BE2C (cell line): ENCODE measurements around the gene PHF21A.
A peak's percentile ranks its signal among the peaks of the same experiment; 100 is the strongest.
"Not testable (repeated sequence)": the region's sequence is repeated elsewhere in the genome, so short reads cannot be mapped to it uniquely, and the experiment has no call there.

Experiments used
- DNase-seq: peaks from one replicate; pipeline ENCODE4 v3.0.0-alpha.2; 2020
- H3K27me3 ChIP-seq: fragments of 250-450 bp; sonication (Bioruptor Pico); 2 replicates; pipeline ENCODE4 v1.5.1; 2020; ENCODE audit warnings: mild to moderate bottlenecking
- H3K36me3 ChIP-seq: fragments of 250-450 bp; sonication (Bioruptor Pico); 2 replicates; pipeline ENCODE4 v1.5.1; 2020; ENCODE audit warnings: mild to moderate bottlenecking
- H3K4me1 ChIP-seq: fragments of 250-450 bp; sonication (Bioruptor Pico); 2 replicates; pipeline ENCODE4 v1.5.1; 2020
- H3K4me3 ChIP-seq: 2 replicates; pipeline ENCODE4 v1.5.1; 2011; ENCODE audit warnings: low read depth, low read length
- H3K9me3 ChIP-seq: fragments of 250-450 bp; sonication (Bioruptor Pico); 2 replicates; pipeline ENCODE4 v1.5.1; 2020
- TF ChIP-seq, protein P1 (sequence below): IDR thresholded peaks from 2 replicates; pipeline ENCODE4 v1.5.1; 2012; ENCODE audit warnings: mild to moderate bottlenecking, low read depth, low read length

Gene PHF21A

GRCh38 chr11:46015941-46016340 lies 105.3 kb downstream of the PHF21A start:
- no peak for DNase-seq
- Histone ChIP-seq H3K4me3 (no peak overlapping the region), H3K36me3 (no peaks in the 10 kb centered on the region), H3K9me3 (no peaks in the 10 kb centered on the region), H3K4me1 (no peaks in the 10 kb centered on the region), H3K27me3 (no peaks in the 10 kb centered on the region)
- TF ChIP-seq, protein P1, sequence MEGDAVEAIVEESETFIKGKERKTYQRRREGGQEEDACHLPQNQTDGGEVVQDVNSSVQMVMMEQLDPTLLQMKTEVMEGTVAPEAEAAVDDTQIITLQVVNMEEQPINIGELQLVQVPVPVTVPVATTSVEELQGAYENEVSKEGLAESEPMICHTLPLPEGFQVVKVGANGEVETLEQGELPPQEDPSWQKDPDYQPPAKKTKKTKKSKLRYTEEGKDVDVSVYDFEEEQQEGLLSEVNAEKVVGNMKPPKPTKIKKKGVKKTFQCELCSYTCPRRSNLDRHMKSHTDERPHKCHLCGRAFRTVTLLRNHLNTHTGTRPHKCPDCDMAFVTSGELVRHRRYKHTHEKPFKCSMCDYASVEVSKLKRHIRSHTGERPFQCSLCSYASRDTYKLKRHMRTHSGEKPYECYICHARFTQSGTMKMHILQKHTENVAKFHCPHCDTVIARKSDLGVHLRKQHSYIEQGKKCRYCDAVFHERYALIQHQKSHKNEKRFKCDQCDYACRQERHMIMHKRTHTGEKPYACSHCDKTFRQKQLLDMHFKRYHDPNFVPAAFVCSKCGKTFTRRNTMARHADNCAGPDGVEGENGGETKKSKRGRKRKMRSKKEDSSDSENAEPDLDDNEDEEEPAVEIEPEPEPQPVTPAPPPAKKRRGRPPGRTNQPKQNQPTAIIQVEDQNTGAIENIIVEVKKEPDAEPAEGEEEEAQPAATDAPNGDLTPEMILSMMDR, result no peak

DNA sequence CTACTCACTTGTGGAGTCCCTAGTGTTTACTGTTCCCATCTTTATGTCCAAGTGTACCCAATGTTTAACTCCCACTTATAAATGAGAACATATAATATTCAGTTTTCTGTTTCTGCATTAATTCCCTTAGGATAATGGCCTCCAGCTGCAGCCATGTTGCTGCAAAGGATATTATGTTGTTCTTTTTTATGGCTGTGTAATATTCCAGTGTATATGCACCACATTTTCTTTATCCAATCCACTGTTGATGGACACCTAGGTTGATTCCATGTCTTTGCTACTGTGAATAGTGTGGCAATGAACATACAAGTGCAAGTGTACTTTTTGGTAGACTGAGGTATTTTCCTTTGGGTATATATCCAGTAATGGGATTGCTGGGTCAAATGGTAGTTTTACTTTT lies 107.1 kb downstream of the PHF21A start:
- not testable (repeated sequence) for H3K4me1 ChIP-seq, H3K36me3 ChIP-seq, DNase-seq, H3K27me3 ChIP-seq, H3K4me3 ChIP-seq, H3K9me3 ChIP-seq

DNA sequence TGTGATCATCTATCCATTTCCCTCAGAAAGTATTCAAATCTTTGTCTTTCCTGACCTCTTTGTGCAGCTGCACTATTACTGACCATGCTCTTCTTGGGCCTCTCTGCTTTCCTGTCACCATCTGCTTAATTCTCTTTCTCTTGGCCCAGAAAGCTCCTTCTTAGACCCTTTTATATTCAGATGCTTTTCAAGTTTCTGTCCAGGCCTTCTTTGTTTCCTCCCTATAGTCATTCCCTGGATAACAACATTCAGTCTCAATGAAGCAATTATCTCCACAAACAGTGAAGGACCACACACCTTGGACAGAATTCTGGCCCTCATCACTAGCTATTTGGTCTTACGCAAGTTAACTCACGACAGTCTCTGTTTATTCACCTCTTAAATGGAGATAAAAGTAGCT lies 109.1 kb downstream of the PHF21A start:
- Histone ChIP-seq H3K9me3 (no peaks in the 10 kb centered on the region), H3K4me1 (no peaks in the 10 kb centered on the region), H3K36me3 (no peaks in the 10 kb centered on the region), H3K4me3 (no peak overlapping the region), H3K27me3 (no peaks in the 10 kb centered on the region)
- no peak for DNase-seq
- TF ChIP-seq, protein P1, result no peak

DNA sequence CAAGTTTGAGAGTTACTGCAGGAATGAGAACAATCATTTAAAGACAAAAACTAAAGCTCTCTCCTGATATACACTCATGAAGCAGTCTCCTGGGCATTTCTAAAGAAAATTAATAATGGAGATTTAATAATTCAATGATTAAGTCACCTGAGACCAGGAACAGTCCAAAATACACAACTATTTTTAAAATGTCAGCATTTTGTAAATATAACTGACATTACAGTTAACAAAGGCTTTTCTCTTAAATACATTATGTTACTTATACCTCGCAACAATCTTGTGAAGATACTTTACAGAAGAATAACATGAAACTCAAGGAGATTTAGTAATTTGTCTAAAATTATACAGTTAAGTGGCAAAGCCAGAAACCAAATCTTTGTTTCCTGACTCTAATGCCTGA lies 111.2 kb downstream of the PHF21A start:
- DNase-seq, result no peak
- Histone ChIP-seq H3K36me3 (no peaks in the 10 kb centered on the region), H3K4me1 (no peaks in the 10 kb centered on the region), H3K9me3 (no peaks in the 10 kb centered on the region), H3K27me3 (no peaks in the 10 kb centered on the region), H3K4me3 (no peak overlapping the region)
- TF ChIP-seq, protein P1, result no peak

DNA sequence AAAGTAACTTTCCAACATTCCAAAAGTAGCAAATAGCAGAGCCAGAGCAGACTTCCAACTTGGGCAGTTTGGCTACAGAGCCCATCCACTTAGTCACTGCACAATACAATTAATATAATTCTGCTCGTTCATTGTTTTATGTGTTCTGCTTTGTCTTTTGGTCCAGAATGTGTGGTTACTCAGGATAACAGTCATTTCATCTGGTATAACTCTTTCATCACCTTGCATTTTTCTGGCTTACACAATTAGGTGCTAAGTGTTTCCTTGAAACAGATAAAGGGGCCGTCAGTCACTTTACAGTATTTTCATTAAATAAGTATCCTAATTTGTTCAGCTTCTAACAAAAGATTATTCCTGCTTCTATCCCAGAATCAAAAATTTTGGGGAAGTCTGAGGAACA lies 111.6 kb downstream of the PHF21A start:
- TF ChIP-seq, protein P1, result no peak
- H3K27me3 ChIP-seq, result no peaks in the 10 kb centered on the region
- no peak overlapping the region for H3K4me3 ChIP-seq
- no peaks in the 10 kb centered on the region for H3K9me3 ChIP-seq
- no peaks in the 10 kb centered on the region for H3K4me1 ChIP-seq
- DNase-seq, result no peak
- no peaks in the 10 kb centered on the region for H3K36me3 ChIP-seq

- H3K4me1 ChIP-seq, result no peaks in the 10 kb centered on the region
- DNase-seq, result peak; percentile 28
- H3K27me3 ChIP-seq, result no peaks in the 10 kb centered on the region
- no peaks in the 10 kb centered on the region for H3K36me3 ChIP-seq
- no peaks in the 10 kb centered on the region for H3K9me3 ChIP-seq
- no peak overlapping the region for H3K4me3 ChIP-seq
- TF ChIP-seq, protein P1, result peak; percentile 68
Measured at GRCh38 chr11:46006418-46007070, 114.7 kb downstream of the PHF21A start.
